IMR-90 (cell line): ENCODE data around the gene RNF103. TPM values are rescaled to one million over a fixed set of nuclear protein-coding genes. Genes with fewer than 3 reads are reported as not detected.

Experiments used
- ATAC-seq: fragments of 200-7000 bp; cut with Tn5 transposase; 2 replicates; pipeline ENCODE4 v1.9.1; 2020; ENCODE audit warnings: low read depth, mild to moderate bottlenecking, moderate library complexity
- BruUV-seq: library from RNA; stranded (reverse); fragments of 400-500 nt; replicated peaks from 2 replicates; lab custom pipeline; 2021; lab: Mats Ljungman, UMichigan
- CTCF ChIA-PET: fragments of 300-600 bp; formaldehyde crosslinking; extraction: SDS; loops from one replicate; lab custom pipeline; 2021; ENCODE audit warnings: antibody characterized with exemption; lab: Yijun Ruan, JAX
- POLR2A ChIA-PET: fragments of 300-600 bp; sonication (Branson Sonifier 250); formaldehyde crosslinking; loops from one replicate; lab custom pipeline; 2022; ENCODE audit warnings: antibody characterized with exemption; ENCODE audit not compliant: unreplicated experiment; lab: Charles Lee
- DNase-seq: peaks from one replicate; pipeline ENCODE4 v3.0.0; 2013
- H2AFZ ChIP-seq: replicated peaks from 2 replicates; pipeline ENCODE3; 2013; ENCODE audit warnings: low read length, mild to moderate bottlenecking; ENCODE audit not compliant: poor library complexity
- H2AK5ac ChIP-seq: 2 replicates; pipeline ENCODE4 v1.6.1; 2013; ENCODE audit warnings: low read depth, low read length, inconsistent platforms
- H2AK9ac ChIP-seq: replicated peaks from 2 replicates; pipeline ENCODE3; 2013; ENCODE audit warnings: mild to moderate bottlenecking, low read depth, low read length, moderate library complexity; ENCODE audit not compliant: poor library complexity
- H2BK120ac ChIP-seq: 2 replicates; pipeline ENCODE4 v1.6.1; 2013; ENCODE audit warnings: low read depth, low read length, inconsistent platforms
- H2BK15ac ChIP-seq: 3 replicates; pipeline ENCODE4 v1.6.1; 2013; ENCODE audit warnings: low read depth, low read length, inconsistent platforms
- H2BK20ac ChIP-seq: 2 replicates; pipeline ENCODE4 v1.6.1; 2013; ENCODE audit warnings: low read depth, mild to moderate bottlenecking, inconsistent platforms, low read length, moderate library complexity
- H2BK5ac ChIP-seq: 2 replicates; pipeline ENCODE4 v1.6.1; 2013; ENCODE audit warnings: mild to moderate bottlenecking, low read depth, low read length, inconsistent platforms; ENCODE audit not compliant: poor library complexity, severe bottlenecking
- H3K14ac ChIP-seq: replicated peaks from 2 replicates; pipeline ENCODE4 v1.6.1; 2013; ENCODE audit warnings: low read depth, low read length, inconsistent platforms
- H3K18ac ChIP-seq: 2 replicates; pipeline ENCODE4 v1.6.1; 2013; ENCODE audit warnings: low read depth, low read length, control low read depth
- H3K23ac ChIP-seq: 2 replicates; pipeline ENCODE4 v1.6.1; 2013; ENCODE audit warnings: low read depth, low read length, inconsistent platforms
- H3K27ac ChIP-seq: 2 replicates; pipeline ENCODE4 v1.5.1; 2013; ENCODE audit warnings: mild to moderate bottlenecking, control low read depth, low read length; ENCODE audit not compliant: insufficient read depth
- H3K27me3 ChIP-seq: 2 replicates; pipeline ENCODE4 v1.6.1; 2013; ENCODE audit warnings: low read length; ENCODE audit not compliant: control insufficient read depth, insufficient read depth
- H3K36me3 ChIP-seq: 2 replicates; pipeline ENCODE4 v1.6.1; 2013; ENCODE audit warnings: low read length, mixed read lengths; ENCODE audit not compliant: control insufficient read depth, insufficient read depth
- H3K4ac ChIP-seq: 2 replicates; pipeline ENCODE4 v1.6.1; 2013; ENCODE audit warnings: low read depth, low read length, inconsistent platforms
- H3K4me1 ChIP-seq: 2 replicates; pipeline ENCODE4 v1.6.1; 2013; ENCODE audit warnings: low read length, mixed read lengths; ENCODE audit not compliant: control insufficient read depth, insufficient read depth
- H3K4me2 ChIP-seq: 2 replicates; pipeline ENCODE4 v1.6.1; 2013; ENCODE audit warnings: low read depth, mild to moderate bottlenecking, control low read depth, low read length, moderate library complexity
- H3K4me3 ChIP-seq: 2 replicates; pipeline ENCODE4 v1.5.1; 2013; ENCODE audit warnings: low read depth, mild to moderate bottlenecking, control low read depth, low read length, moderate library complexity; ENCODE audit not compliant: insufficient read depth
- H3K56ac ChIP-seq: 2 replicates; pipeline ENCODE4 v1.6.1; 2013; ENCODE audit warnings: low read length, inconsistent platforms; ENCODE audit not compliant: insufficient read depth; ENCODE audit errors: extremely low read depth
- H3K79me1 ChIP-seq, 2 experiments: 2 replicates each; pipeline ENCODE4 v1.6.1; 2013; ENCODE audit warnings: low read length in 2 of 2, inconsistent platforms in 1 of 2, low read depth in 1 of 2
- H3K9ac ChIP-seq: 2 replicates; pipeline ENCODE4 v1.6.1; 2013; ENCODE audit warnings: low read depth, low read length, control low read depth
- H3K9me1 ChIP-seq: 2 replicates; pipeline ENCODE4 v1.6.1; 2013; ENCODE audit warnings: low read length, inconsistent platforms; ENCODE audit not compliant: insufficient read depth
- H3K9me3 ChIP-seq: 2 replicates; pipeline ENCODE4 v1.6.1; 2013; ENCODE audit warnings: low read length; ENCODE audit not compliant: control insufficient read depth, insufficient read depth
- H4K20me1 ChIP-seq: 2 replicates; pipeline ENCODE4 v1.6.1; 2013; ENCODE audit warnings: low read length, inconsistent platforms; ENCODE audit not compliant: insufficient read depth
- H4K5ac ChIP-seq: 2 replicates; pipeline ENCODE4 v1.6.1; 2013; ENCODE audit warnings: mild to moderate bottlenecking, low read depth, low read length, control low read depth
- H4K8ac ChIP-seq, 2 experiments: 2 replicates each; pipeline ENCODE4 v1.6.1; 2013; ENCODE audit warnings: low read depth in 2 of 2, low read length in 2 of 2, control low read depth in 1 of 2, inconsistent platforms in 1 of 2
- H4K91ac ChIP-seq: 2 replicates; pipeline ENCODE4 v1.6.1; 2013; ENCODE audit warnings: low read depth, low read length, inconsistent platforms; ENCODE audit not compliant: insufficient read depth
- BHLHE40 ChIP-seq: fragments of 150-350 bp; IDR thresholded peaks from 2 replicates; pipeline ENCODE4 v1.6.1; 2016; ENCODE audit warnings: mild to moderate bottlenecking, low read depth, low read length
- CEBPB ChIP-seq: IDR thresholded peaks from 2 replicates; pipeline ENCODE4 v1.6.1; 2012; ENCODE audit warnings: low read depth, low read length, improper control_type of control experiment
- CTCF ChIP-seq: conservative IDR thresholded peaks from 2 replicates; pipeline ENCODE4 v1.5.1; 2012; ENCODE audit warnings: mild to moderate bottlenecking, low read depth, low read length, improper control_type of control experiment
- ELK1 ChIP-seq: fragments of 150-350 bp; IDR thresholded peaks from 2 replicates; pipeline ENCODE4 v1.6.1; 2016; ENCODE audit warnings: low read depth, mild to moderate bottlenecking, low read length, moderate library complexity, borderline replicate concordance
- MAFK ChIP-seq: IDR thresholded peaks from 2 replicates; pipeline ENCODE4 v1.6.1; 2012; ENCODE audit warnings: low read depth, low read length, improper control_type of control experiment
- MAZ ChIP-seq: IDR thresholded peaks from 2 replicates; pipeline ENCODE4 v1.6.1; 2012; ENCODE audit warnings: low read depth, mild to moderate bottlenecking, low read length, improper control_type of control experiment, moderate library complexity, borderline replicate concordance
- NFE2L2 ChIP-seq: fragments of 150-350 bp; IDR thresholded peaks from 2 replicates; pipeline ENCODE4 v1.6.1; 2016; ENCODE audit warnings: low read depth, mild to moderate bottlenecking, low read length
- POLR2A ChIP-seq: IDR thresholded peaks from 2 replicates; pipeline ENCODE4 v1.6.1; 2012; ENCODE audit warnings: mild to moderate bottlenecking, low read depth, low read length
- RAD21 ChIP-seq: IDR thresholded peaks from 2 replicates; pipeline ENCODE4 v1.6.1; 2012; ENCODE audit warnings: low read length, improper control_type of control experiment
- RCOR1 ChIP-seq: IDR thresholded peaks from 2 replicates; pipeline ENCODE4 v1.6.1; 2012; ENCODE audit warnings: mild to moderate bottlenecking, low read length, improper control_type of control experiment; ENCODE audit not compliant: insufficient replicate concordance
- RFX5 ChIP-seq: IDR thresholded peaks from 2 replicates; pipeline ENCODE4 v1.8.0; 2012; ENCODE audit warnings: low read depth, mild to moderate bottlenecking, low read length, moderate library complexity
- SMC3 ChIP-seq: fragments of 150-350 bp; IDR thresholded peaks from 2 replicates; pipeline ENCODE4 v1.6.1; 2016; ENCODE audit warnings: low read depth, mild to moderate bottlenecking, antibody characterized with exemption, low read length, moderate library complexity
- WGBS, 2 experiments: methylation state at CpG; one replicate each; pipeline versions ENCODE4 v1.1.5 to v1.1.7; 2013; ENCODE audit warnings: missing lambda C conversion rate in 2 of 2; ENCODE audit not compliant: insufficient read length in 1 of 2; ENCODE audit errors: extremely low coverage in 2 of 2; 5-methylcytosine and 5-hydroxymethylcytosine counted together
- dilution Hi-C: fragments of 300-500 bp; cut with HindIII; formaldehyde crosslinking; loops from one replicate; pipeline ENCODE4 v1.14.3; 2018; ENCODE audit warnings: low sequenced_read_pairs; ENCODE audit not compliant: unreplicated experiment
- in situ Hi-C: fragments of 300-500 bp; cut with MboI; formaldehyde crosslinking; loops from 3 replicates; pipeline ENCODE4 v1.14.3; 2019; ENCODE audit warnings: low sequenced_read_pairs, inconsistent platforms, mixed read lengths
- intact Hi-C: fragments of 100-400 bp; cut with micrococcal nuclease; formaldehyde crosslinking; loops from 2 replicates; pipeline ENCODE4 v1.10.0; 2022
- polyA plus RNA-seq, 3 experiments: library from polyadenylated mRNA; depleted of rRNA; stranded (reverse); fragments of >200 nt; gene quantifications; 2 replicates each; pipeline ENCODE4 v1.2.3, GENCODE V29; 2012; ENCODE audit warnings: low replicate concordance in 1 of 3
- total RNA-seq: library from RNA; depleted of rRNA; stranded (reverse); fragments of >200 nt; gene quantifications from 2 replicates; pipeline ENCODE4 v1.2.3, GENCODE V29; 2012

Gene RNF103
- total and polyA plus RNA-seq, 2 of the 4 experiments (the other 2 are of a cell fraction) = 5.6 to 7.2 TPM

- intact Hi-C loops = no loop called here
- H3K4me1 ChIP-seq = no peaks in the 10 kb centered on the region
- H2AK9ac ChIP-seq = no peak overlapping the region
- no peak overlapping the region for H3K4ac ChIP-seq
- H2AK5ac ChIP-seq = no peak overlapping the region
- peak; percentile 48 for ATAC-seq
- no peak overlapping the region for H3K14ac ChIP-seq
- no peak overlapping the region for H2BK15ac ChIP-seq
- BruUV-seq = no TSS peak
- H3K23ac ChIP-seq = no peak overlapping the region
- no peak overlapping the region for H4K91ac ChIP-seq
- no peak overlapping the region for H3K9ac ChIP-seq
- peaks cover 2% of the 10 kb centered on the region; the same call in 1 of the 2 replicates for H3K27me3 ChIP-seq
- no peak overlapping the region for H3K27ac ChIP-seq
- H3K9me1 ChIP-seq = no peaks in the 10 kb centered on the region
- H2AFZ ChIP-seq = no peak overlapping the region
- no peak overlapping the region for H3K4me2 ChIP-seq
- no peak overlapping the region for H2BK120ac ChIP-seq
- peak; percentile 16 for DNase-seq
- ChIA-PET POLR2A (no interaction called here), CTCF (no interaction called here)
- dilution Hi-C loops = no loop called here
- no peak overlapping the region for H3K18ac ChIP-seq
- H4K8ac ChIP-seq = no peak overlapping the region
- no peak for TF ChIP-seq NFE2L2
- no peak for TF ChIP-seq MAZ
- no peak for TF ChIP-seq SMC3
- no peak for TF ChIP-seq CEBPB
- no peak for TF ChIP-seq RAD21
- TF ChIP-seq RCOR1 = no peak
- TF ChIP-seq MAFK = no peak
- TF ChIP-seq ELK1 = no peak
- no peak for TF ChIP-seq POLR2A
- TF ChIP-seq CTCF = no peak
- TF ChIP-seq BHLHE40 = no peak
- no peak for TF ChIP-seq RFX5
- H3K79me1 ChIP-seq = no peaks in the 10 kb centered on the region
- H3K56ac ChIP-seq = no peak overlapping the region
- in situ Hi-C loops = no loop called here
- no peaks in the 10 kb centered on the region for H3K36me3 ChIP-seq
- no peaks in the 10 kb centered on the region for H4K20me1 ChIP-seq
- H4K5ac ChIP-seq = no peak overlapping the region
- no peak overlapping the region for H3K4me3 ChIP-seq
- H3K9me3 ChIP-seq = no peaks in the 10 kb centered on the region
- WGBS, 2 experiments = no CpG with 5 or more reads among the region's 5 CpGs
- no peak overlapping the region for H2BK5ac ChIP-seq
- no peak overlapping the region for H2BK20ac ChIP-seq
These were observed 47.8 kb upstream of the RNF103 start for GRCh38 chr2:86671337-86671981.
